GM18498 (cell line): Measurements from ENCODE around the gene SLC5A5.
A peak's percentile ranks its signal among the peaks of the same experiment; 100 is the strongest.
"Not testable (repeated sequence)": the region's sequence is repeated elsewhere in the genome, so short reads cannot be mapped to it uniquely, and the experiment has no call there.

Experiments used
- ATAC-seq: cut with Tn5 transposase; IDR thresholded peaks from one replicate; pipeline ENCODE4 v1.9.1; 2021; ENCODE audit warnings: mild to moderate bottlenecking, moderate library complexity; ENCODE audit not compliant: unreplicated experiment

SLC5A5 gene

DNA sequence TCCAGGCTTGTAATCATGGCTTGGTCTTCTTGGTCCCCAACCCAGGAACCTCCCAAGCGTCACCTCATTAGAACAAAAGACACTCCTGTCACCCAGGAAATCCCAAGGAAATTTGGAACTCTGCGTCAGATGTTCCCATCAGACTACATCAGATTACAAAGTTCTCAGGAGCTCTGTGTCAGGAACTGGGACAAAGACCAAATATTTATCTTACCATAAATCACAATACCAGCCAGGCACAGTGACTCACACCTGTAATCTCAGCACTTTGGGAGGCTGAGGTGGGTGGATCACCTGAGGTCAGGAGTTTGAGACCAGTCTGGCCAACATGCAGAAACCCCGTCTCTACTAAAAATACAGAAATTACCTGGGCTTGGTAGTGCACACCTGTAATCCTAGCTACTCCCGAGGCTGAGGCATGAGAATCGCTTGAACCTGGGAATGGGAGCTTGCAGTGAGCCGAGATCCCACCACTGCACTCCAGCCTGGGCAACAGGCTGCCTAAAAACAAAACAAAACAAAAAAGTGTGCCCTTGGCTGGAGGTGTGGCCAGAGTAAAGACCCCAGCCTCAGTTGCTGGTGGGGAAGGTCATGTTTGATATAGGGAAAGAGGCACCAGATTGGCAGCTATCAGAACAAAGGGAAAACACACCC is 44.3 kb downstream of the SLC5A5 start:
- no peak for ATAC-seq

DNA sequence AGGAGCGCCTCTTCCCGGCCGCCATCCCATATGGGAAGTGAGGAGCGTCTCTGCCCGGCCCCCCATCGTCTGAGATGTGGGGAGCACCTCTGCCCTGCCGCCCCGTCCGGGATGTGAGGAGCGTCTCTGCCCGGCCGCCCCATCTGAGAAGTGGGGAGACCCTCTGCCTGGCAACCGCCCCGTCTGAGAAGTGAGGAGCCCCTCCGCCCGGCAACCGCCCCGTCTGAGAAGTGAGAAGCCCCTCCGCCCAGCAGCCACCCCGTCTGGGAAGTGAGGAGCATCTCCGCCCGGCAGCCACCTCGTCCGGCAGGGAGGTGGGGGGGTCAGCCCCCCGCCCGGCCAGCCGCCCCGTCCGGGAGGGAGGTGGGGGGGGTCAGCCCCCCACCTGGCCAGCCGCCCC is 46.4 kb downstream of the SLC5A5 start:
- not testable (repeated sequence) for ATAC-seq

DNA sequence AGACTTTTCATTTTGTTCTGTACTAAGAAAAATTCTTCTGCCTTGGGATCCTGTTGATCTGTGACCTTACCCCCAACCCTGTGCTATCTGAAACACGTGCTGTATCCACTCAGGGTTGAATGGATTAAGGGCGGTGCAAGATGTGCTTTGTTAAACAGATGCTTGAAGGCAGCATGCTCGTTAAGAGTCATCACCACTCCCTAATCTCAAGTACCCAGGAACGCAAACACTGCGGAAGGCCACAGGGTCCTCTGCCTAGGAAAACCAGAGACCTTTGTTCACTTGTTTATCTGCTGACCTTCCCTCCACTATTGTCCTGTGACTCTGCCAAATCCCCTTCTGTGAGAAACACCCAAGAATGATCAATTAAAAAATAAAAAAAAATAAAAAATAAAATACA is 47.4 kb downstream of the SLC5A5 start:
- not testable (repeated sequence) for ATAC-seq

DNA sequence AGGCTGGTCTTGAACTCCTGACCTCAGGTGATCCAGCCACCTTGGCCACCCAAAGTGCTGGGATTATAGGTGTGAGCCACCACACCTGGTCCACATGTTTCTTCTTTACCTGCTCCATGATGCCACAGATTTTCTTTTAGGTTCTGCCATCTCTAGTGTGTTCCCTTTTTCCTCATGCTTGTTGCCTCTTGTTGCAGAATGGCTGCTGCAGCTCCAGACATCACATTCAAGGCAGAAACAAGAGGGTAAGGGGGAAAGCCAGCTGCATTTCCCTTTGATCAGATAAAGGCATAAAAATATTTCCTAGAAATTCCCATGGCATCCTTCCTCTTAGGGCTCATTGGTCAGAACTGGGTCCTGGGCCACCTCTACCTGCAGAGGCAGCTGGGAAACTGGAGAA is 48.8 kb downstream of the SLC5A5 start:
- no peak for ATAC-seq

DNA sequence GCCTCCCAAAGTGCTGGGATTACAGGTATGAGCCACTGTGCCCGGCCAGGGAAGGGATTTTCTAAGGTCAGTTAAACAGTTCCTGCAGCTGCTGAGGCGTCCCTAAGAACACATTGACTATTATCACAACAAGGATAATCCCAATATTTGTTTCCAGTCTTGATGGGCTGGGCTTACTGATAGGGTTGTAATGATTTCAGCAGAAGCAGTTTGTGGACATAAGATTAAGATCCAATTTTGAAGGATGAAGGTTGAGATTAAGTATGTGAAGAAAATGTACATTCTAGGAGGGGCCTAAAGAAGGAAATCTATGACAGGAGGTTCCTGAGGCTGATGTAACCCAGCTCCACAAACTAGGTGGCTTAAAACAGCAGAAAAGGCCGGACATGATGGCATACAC is 50.4 kb downstream of the SLC5A5 start:
- no peak for ATAC-seq

DNA sequence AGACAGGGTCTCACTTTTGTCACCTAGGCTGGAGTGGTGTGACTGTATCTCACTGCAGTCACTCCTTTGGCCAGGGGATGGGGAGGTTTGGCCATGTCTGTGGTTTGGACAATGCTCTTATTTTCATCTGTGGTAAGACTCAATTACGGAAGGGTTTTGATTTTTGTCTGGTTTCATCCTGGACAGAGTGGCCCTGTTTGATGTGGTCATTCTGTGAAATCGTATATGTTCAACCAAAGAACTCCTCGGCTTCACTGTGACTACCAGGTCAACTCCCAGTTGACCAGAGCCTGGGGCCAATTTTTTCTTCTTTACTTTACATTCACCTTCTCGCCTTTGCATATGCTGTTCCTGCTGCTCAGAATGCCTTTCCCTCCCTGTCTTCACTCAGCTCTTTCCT is 54.3 kb downstream of the SLC5A5 start:
- no peak for ATAC-seq

DNA sequence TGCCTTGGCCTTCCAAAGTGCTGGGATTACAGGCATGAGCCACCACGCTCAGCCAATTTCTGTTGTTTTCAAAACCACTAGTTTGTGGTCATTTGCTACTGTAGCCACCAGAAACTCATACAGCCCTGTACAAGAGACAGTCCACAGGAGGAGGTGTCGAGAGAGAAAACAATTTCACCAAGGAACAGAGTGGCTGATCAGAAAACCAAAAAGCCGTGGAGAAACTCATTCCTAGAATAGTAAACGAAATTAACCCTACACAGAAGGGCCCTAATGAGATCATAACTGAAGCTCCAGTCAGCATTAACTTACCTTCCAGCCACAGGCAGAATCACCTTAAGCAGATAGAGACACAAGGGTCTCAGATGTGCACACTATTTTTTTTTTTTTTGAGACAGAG is 57.3 kb downstream of the SLC5A5 start:
- no peak for ATAC-seq

DNA sequence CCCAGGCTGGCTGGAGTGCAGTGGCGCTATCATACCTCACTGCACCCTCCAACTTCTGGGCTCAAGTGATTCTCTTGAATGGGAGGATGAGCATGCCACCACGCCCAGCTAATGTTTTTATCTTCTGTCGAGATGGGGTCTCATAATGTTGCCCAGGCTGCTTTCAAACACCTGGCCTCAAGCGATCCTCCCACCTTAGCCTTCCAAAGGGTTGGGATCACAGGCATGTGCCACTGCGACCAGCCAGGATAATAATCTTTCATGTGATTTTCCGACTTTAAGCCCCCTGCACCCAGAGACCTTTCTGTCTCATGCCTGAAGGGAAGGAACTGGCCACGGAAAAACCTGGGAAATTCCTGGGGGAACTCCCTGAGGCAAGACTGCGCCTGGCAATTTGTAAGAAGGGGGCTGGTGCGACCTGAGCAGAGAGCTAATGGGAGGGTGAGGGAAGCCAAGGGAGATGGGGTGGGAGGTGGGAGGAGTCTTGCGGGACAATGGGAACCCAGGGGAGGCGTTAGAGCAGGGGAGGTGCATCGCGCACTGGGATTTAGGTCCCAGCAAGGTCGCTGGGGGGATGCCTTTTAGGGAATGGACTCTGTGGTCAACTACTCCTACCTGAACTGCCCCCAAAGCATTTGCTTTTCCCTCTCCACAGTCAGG is 59.9 kb downstream of the SLC5A5 start:
- ATAC-seq: no peak

DNA sequence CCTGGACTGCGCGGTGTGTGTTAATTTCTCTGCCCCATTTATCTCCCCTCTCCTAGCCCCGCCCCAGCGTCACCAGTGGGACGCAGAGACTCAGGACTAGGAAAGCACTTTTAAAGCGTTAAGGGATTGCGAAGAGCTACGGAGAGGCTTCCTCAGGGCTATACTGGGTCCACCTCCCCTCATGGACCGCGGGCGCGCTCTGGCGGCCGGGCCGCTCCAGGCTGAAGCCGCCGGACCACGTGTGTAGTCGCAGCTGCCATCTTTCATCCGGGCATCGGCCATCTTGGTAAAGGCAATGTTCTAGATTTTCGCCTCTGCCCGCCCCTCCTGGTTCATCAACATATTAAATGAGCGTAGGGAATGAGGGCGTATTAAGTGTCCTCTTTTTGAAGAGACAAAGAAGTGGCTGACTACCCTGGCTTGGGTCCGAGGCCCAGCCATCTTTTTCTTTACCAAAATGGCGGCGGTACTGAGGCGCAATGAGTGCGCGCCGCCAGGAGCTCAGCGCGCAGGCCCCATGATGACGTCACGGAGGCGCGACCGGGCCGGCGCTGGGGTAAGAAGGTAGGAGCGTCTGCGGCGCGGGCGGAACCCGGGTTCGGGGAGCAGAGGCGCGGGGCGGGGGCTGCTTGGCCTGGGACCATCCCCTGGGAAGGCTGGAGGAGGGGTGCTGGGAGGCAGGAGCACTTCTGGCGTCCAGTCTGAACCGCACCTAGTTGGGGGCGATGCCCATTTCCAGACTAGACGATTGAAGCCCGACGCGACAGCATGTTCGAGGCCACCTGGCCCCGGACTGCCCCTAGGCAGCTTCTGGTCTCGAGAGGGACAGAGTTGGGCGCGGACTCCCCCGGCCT is 61.0 kb downstream of the SLC5A5 start, which contains the start of gene CCDC124:
CCDC124 (plus strand) TSS at position 531 of the 854 bp plus-strand sequence. CDS start 3,406 bp downstream, outside the sequence.
- peak; percentile 83 for ATAC-seq

DNA sequence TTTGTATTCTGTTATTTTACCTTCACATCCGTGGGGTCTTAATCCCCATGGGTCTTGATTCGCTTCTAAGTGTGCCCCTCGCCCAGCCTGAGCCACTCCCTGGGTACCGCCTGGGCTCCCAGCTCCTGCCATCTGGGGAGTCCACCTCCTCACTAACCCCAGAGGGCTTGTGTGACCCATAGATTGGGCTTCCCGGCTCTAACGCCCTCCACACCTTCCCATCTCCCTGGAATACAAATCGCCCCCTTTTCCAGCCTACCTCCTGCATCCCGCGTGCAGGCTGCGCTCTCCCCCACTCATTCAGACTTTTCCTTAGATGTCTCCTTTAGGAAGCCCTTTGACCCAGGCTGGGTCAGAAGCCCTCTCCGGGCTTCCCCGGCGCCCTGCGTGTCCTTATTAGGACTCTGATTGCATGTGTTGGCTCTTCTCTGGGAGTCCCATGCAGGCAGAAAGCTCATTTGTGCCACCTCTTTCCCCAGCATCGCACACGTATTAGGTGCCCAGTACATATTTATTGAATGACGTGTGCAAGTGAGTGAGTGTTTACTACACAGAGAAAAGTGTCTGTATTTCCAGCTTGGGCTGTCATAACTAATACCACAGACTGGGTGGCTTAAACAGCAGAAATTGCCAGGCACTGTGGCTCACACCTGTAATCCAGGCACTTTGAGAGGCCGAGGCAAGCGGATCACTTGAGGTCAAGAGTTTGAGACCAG is 61.8 kb downstream of the SLC5A5 start:
- ATAC-seq: no peak

DNA sequence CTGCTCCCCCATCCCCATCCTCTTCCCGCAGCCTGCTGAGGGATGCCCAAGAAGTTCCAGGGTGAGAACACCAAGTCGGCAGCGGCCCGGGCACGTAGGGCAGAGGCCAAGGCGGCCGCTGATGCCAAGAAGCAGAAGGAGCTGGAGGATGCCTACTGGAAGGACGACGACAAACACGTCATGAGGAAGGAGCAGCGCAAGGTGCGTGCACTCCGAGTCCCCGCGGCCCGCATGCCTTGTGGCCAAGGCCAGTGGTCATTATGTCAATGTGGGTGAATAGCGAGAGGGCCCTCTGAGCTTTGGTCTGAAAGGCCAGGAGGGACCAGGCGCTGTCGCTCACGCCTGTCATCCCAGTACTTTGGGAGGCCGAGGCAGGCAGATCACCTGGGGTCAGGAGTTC is 64.6 kb downstream of the SLC5A5 start:
- ATAC-seq: no peak

DNA sequence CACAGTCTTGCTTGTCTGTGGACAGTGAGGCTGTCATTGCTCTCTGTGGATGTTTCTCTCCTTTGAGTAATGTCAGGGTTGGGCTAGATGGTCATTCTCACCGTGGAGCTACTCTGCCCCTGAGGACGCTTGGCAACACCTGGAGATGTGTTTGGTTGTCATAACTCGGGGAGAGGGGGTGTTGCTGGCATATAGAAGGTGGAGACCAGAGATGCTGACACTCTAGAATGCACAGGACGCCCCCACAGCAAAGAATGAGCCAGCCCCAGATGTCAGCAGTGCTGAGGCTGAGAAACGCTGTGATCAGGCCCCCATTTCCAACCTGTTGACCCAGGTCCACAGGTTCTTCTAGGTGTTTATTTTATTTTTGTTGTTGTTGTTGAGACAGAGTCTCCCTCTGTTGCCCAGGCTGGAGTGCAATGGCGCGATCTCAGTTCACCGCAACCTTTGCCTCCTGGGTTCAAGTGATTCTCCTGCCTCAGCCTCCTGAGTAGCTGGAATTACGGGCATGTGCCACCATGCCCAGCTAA is 65.7 kb downstream of the SLC5A5 start:
- ATAC-seq: no peak

DNA sequence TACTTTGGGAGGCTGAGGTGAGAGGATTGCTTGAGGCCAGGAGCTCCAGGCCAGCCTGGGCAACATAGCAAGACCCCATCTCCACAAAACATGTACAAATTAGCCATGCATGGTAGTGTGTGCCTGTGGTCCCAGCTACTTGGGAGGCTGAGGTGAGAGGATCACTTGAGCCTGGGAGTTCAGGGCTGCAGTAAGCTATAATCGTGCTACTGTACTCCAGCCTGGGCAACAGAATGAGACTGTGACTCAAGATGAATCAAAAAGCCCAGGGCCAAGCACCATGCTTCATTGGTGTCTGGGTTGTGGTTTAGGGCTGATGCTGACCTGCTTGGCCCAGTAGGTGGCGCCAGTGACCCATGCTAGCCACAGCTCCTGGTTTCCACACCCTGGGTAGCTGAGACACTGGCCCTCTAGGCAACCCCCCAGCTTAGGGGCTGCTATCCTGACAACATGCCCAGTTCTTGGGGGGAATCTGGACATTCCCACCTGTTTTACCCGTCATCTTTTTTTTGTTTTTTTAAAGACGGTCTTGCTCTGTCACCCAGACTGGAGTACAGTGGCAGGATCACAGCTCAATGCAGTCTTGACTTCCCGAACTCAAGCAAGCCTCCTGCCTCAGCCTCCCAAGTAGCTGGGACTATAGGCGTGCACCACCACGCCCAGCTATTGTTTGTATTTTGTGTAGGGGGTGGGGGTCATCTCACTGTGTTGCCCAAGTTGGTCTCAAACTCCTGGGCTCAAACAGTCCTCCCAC is 66.5 kb downstream of the SLC5A5 start:
- peak; percentile 56 for ATAC-seq

DNA sequence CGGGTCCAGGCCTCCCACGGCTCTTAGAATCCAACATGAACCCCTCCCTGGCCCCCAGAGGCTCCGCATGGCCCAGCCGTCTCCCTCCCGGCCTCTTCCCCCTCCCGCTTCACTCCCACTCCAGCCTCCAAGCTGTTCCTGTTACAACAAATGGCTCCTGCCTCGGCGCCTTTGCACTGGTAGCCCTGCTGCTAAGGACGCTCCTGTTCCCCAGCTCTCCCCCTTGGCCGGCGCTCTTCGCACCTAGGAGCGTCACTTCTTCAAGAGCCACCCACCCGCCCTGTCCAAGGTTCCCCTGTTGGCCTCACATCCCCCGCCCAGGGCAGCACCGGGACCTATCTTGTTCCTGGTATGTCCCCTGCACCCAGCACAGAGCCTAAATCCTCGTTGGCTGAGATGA is 70.4 kb downstream of the SLC5A5 start:
- no peak for ATAC-seq

DNA sequence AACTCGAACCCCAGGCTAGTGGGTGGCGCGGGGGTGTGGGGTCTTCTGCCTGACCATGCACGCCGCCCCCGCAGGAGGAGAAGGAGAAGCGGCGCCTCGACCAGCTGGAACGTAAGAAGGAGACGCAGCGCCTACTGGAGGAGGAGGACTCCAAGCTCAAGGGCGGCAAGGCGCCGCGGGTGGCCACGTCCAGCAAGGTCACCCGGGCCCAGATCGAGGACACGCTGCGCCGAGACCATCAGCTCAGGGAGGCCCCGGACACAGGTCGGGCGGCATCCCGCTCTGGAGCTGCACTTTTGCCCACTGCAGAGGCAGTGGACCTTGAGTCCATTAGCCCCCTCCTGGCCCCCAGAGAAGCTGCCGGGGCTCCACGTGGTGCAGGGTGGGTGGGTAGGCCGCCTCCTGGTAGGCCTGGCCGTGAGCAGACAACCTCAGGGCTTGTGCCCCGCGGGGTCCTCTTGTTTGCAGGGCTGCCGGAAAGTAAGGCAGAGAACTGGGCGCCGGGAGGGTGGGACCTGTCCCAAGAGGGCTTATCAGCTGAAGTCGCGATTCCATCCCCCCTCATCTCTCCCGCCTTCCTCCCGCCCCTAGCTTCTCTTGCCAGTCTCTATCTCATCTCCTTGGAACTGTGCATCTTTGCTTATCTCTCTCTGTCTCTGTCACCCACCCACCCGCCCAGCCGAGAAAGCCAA is 71.0 kb downstream of the SLC5A5 start:
- ATAC-seq: no peak

DNA sequence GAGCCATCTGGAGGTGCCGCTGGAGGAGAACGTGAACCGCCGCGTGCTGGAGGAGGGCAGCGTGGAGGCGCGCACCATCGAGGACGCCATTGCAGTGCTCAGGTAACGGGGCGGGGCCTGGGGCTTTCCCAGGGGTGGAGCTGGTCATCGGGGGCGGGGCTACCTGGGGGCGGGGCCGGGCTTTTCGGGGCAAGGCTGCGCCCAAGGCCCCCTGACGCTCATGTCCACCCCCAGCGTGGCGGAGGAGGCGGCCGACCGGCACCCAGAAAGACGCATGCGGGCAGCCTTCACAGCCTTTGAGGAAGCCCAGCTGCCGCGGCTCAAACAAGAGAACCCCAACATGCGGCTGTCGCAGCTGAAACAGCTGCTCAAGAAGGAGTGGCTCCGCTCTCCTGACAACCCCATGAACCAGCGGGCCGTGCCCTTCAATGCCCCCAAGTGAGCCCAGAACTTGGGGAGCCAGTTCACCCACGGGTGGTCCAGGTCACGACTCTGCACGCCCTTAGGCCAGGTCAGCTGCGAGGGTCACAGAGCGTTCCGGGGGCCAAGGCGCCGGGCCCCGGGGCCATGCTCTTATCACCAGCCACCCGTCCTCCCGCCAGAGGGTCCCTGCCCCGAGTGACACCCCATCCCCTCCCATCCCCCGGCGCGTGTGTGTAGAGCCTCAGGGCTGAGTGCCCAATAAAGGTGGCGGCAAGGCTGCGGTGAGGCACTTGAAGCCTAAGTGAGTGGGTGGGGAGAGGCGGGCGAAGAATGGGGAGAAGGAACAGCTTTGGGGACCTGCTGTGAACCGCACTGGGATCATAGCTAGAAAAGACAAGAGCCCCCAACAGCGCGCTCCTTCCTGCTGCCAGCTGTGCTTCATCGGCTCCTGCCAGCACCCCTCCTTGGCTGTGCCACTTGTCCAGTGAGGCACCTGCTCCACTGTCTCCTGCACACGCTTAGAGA is 71.8 kb downstream of the SLC5A5 start:
- no peak for ATAC-seq

DNA sequence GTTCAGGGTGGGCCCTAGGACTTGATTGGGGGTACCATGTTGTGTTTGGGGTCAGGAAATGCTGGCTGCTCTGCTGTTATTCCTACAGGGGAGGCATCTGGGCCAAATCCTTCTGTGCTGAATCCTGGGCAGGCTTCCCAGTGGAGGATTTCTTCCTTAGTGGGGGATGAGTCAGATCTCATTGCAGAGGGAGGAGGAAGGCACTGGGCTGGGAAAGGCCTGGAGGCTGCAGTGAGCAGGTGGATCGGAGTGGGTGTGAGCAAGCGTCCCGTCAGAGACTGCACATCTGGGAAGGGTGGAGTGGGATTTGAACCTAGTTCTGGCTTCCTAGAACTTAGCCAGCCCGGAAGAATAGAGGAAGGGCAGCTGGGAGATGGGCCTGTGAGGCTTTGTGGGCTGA is 72.6 kb downstream of the SLC5A5 start:
- no peak for ATAC-seq
